Ovary (tissue), 9 donors: Measurements from ENCODE around the gene MYOZ2. TPM values are rescaled to one million over a fixed set of nuclear protein-coding genes. Genes with fewer than 3 reads are reported as not detected.

ENCODE experiments used
- DNase-seq, 5 donors: peaks; one replicate each; pipeline ENCODE4 v3.0.0-alpha.2; 2019 to 2020
- H3K27ac ChIP-seq, 2 donors: fragments of 200-600 bp; one replicate each; pipeline versions ENCODE4 v1.5.1 to v1.8.0; 2019 to 2022
- H3K27me3 ChIP-seq: fragments of 200-600 bp; one replicate; pipeline ENCODE4 v1.8.0; 2022
- H3K36me3 ChIP-seq: fragments of 200-600 bp; sonication (generic); one replicate; pipeline ENCODE4 v1.5.1; 2019
- H3K4me1 ChIP-seq: one replicate; pipeline ENCODE4 v1.8.1; 2013; ENCODE audit warnings: mild to moderate bottlenecking, moderate library complexity; ENCODE audit not compliant: insufficient read depth
- H3K4me3 ChIP-seq: fragments of 200-600 bp; sonication (generic); one replicate; pipeline ENCODE4 v1.5.1; 2017
- H3K9me3 ChIP-seq, 2 donors: fragments of 200-600 bp in 1 of 2; sonication (generic) in 1 of 2; one replicate each; pipeline versions ENCODE4 v1.5.1 to v1.8.1; 2013 to 2019; ENCODE audit warnings: mild to moderate bottlenecking in 1 of 2, moderate library complexity in 1 of 2
- CTCF ChIP-seq, 3 donors: fragments of 450-650 bp in 2 of 3; fragments of 200-600 bp in 1 of 3; IDR thresholded peaks; one replicate each; pipeline versions ENCODE4 v1.5.1 to v1.8.0; 2016 to 2022; ENCODE audit warnings: antibody characterized with exemption in 3 of 3, mild to moderate bottlenecking in 1 of 3
- EP300 ChIP-seq: sonication (generic); formaldehyde crosslinking; IDR thresholded peaks from one replicate; pipeline ENCODE4 v1.6.1; 2017; ENCODE audit warnings: antibody characterized with exemption
- POLR2A ChIP-seq: fragments of 450-650 bp; IDR thresholded peaks from one replicate; pipeline ENCODE4 v1.6.1; 2017; ENCODE audit warnings: antibody characterized with exemption, mild to moderate bottlenecking, moderate library complexity
- WGBS, 3 donors: extraction: QIAGEN DNeasy Blood & Tissue Kit in 1 of 3; methylation state at CpG; one replicate each; pipeline versions ENCODE4 v1.1.5 to v1.1.7; 2013 to 2017; 5-methylcytosine and 5-hydroxymethylcytosine counted together
- intact Hi-C, 4 donors: fragments of 100-400 bp; cut with DNase I; formaldehyde crosslinking; loops; one replicate each; pipeline versions ENCODE4 v1.11.0 to v1.15.1; 2022 to 2023
- polyA plus RNA-seq, 2 donors: library from polyadenylated mRNA; stranded (reverse); fragments of 200-250 nt in 1 of 2; fragments of 350-450 nt in 1 of 2; fragmentation: Illumina TruSeq in 1 of 2; extraction: RNeasy Lipid Tissue Mini Kit (QIAGEN cat#74804) in 1 of 2; gene quantifications; one replicate each; pipeline ENCODE4 v1.2.3, GENCODE V29; 2013 to 2014
- total RNA-seq, 7 donors: library from RNA; depleted of rRNA in 2 of 7; stranded (reverse); fragments of >200 nt in 2 of 7; fragmentation: NEBNext Ultra II Directional in 3 of 7; extraction: Animal tissue kit (Norgen Biotek cat#: 25700) in 3 of 7; gene quantifications; one replicate each; pipeline versions ENCODE4 v1.1.0 to v1.2.4, GENCODE V29; 2016 to 2023
- donor health status: DM: no; HTN: no; CAD: no; lungs with moderate emphysema.
- donor health status: DM: no; HTN: no; CAD: no.
- donor health status: Bipolar disorder and iron deficiency.
- donor health status: DM: yes; HTN: yes; CAD: no.
- donor health status: DM: no; HTN: no; CAD: no.
- donor health status: DM: yes; HTN: yes; CAD: no.

MYOZ2 gene
- total and polyA plus RNA-seq, 9 donors = 0.34 to 1.1 (median 0.55) TPM

GRCh38 chr4:119103263-119103662, 32.4 kb upstream of the MYOZ2 start:
- DNase-seq = no peak
- intact Hi-C loops = no loop called here
- TF ChIP-seq CTCF (IDR thresholded peaks at IDR 0.05) = no peak
- no peak for TF ChIP-seq POLR2A
- TF ChIP-seq EP300 = no peak
- 65 to 77% (median 73%) methylated on average over 2 of the region's 2 CpGs for WGBS, 3 donors
- no peaks in the 10 kb centered on the region for H3K4me1 ChIP-seq
- H3K36me3 ChIP-seq = no peaks in the 10 kb centered on the region
- no peaks in the 10 kb centered on the region for H3K27me3 ChIP-seq
- H3K27ac ChIP-seq = no peak overlapping the region
- H3K4me3 ChIP-seq = no peak overlapping the region
- H3K9me3 ChIP-seq = no peaks in the 10 kb centered on the region

GRCh38 chr4:119104644-119105273, 30.9 kb upstream of the MYOZ2 start:
- no peaks in the 10 kb centered on the region for H3K36me3 ChIP-seq
- no peaks in the 10 kb centered on the region for H3K9me3 ChIP-seq
- no peak overlapping the region for H3K27ac ChIP-seq
- H3K4me1 ChIP-seq = no peaks in the 10 kb centered on the region
- TF ChIP-seq CTCF (IDR thresholded peaks at IDR 0.05) (no peak), POLR2A (no peak)
- no peaks in the 10 kb centered on the region for H3K27me3 ChIP-seq
- no peak for DNase-seq
- no peak overlapping the region for H3K4me3 ChIP-seq
- 85 to 97% (median 94%) methylated on average over 4 of the region's 4 CpGs for WGBS, 3 donors
- intact Hi-C loops = no loop called here

DNA sequence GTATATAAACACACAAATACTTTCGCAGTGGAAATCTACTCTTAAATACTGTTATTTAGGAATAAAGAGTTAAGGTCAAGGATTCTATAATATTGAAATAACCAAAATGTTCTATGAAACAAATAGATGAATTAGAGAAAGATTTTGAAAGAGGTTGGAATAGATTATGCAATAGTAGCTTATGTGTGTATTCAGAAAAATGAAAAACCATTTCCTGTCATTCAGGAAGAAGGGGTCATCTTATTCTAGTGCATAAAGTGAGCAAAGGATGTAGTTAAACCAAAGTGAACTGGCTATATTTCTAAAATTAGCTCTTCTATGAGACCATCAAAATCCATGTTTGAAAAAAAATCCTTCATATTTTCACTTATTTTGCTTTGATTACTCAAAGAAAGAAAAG, 30.0 kb upstream of the MYOZ2 start:
- Histone ChIP-seq H3K36me3 (no peaks in the 10 kb centered on the region), H3K27ac (no peak overlapping the region), H3K4me3 (no peak overlapping the region), H3K27me3 (no peaks in the 10 kb centered on the region), H3K4me1 (no peaks in the 10 kb centered on the region), H3K9me3 (no peaks in the 10 kb centered on the region)
- WGBS, 3 donors = 84 to 92% (median 86%) methylated on average over 1 of the region's 1 CpG
- TF ChIP-seq CTCF (IDR thresholded peaks at IDR 0.05) (no peak), POLR2A (no peak), EP300 (no peak)
- DNase-seq = no peak
- intact Hi-C loops = no loop called here

DNA sequence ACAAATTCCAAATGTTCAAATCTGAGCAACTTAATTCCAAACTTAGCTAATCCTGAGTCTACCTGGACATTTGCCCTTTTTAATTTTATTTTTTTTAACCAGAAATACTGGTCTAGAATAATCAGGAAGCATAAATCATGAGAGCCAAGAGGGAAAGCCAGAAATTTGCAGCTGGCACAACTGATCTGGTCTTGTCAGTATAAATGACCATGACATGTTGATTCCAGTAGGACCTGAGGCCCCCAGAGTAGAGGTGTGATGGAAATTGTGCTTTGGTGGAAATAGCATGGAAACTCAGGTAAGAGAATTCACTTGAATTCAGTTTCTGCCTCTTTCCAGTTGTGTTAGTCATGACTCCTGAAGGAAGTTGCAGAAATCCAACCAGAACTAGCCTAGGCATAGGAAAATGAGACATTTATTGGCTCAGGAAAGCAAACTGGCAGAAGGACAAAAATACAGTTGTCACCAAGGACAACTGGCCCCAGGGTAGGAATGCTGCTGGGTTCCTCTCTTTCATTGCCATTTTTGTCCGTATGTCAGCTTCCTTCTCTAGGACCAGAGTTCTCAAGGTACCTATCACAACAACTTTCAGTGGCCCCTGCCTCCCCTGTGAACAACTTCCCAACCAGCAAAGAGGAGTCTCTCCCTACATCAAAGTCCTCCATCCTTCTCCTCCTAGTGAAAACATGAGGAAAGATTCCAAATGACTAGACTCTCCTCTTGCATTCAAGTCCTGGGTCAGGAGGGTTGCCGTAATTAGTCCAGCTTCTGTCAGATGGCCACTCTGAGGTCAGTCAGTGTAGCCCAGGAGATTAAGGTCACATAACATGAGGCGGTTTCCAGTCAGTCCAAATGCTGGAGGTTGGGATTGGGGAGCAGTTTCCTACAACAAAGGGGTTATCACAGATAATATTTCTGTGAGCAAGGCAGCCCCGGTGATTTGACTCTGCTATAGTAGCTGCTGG, 29.3 kb upstream of the MYOZ2 start:
- TF ChIP-seq CTCF (IDR thresholded peaks at IDR 0.05) (no peak), POLR2A (no peak), EP300 (no peak)
- 66 to 75% (median 74%) methylated on average over 4 of the region's 4 CpGs for WGBS, 3 donors
- H3K27ac ChIP-seq = no peak overlapping the region
- H3K36me3 ChIP-seq = no peaks in the 10 kb centered on the region
- H3K9me3 ChIP-seq = no peaks in the 10 kb centered on the region
- no peaks in the 10 kb centered on the region for H3K4me1 ChIP-seq
- H3K4me3 ChIP-seq = no peak overlapping the region
- intact Hi-C loops = no loop called here
- no peaks in the 10 kb centered on the region for H3K27me3 ChIP-seq
- DNase-seq = no peak
